Measurements from ENCODE around the gene CDHR2.
"Not testable (repeated sequence)": the region's sequence is repeated elsewhere in the genome, so short reads cannot be mapped to it uniquely, and the experiment has no call there.

The CDHR2 gene

GRCh38 chr5:176596689-176597416 is 47.7 kb downstream of the CDHR2 start:
- no peak overlapping the region for H3K4me3 ChIP-seq (ENCODE audit: low read depth, low read length)
- no peak for TF ChIP-seq CTCF (IDR thresholded peaks at IDR 0.05; ENCODE audit: low read depth, low read length)

GRCh38 chr5:176597417-176598389 is 48.6 kb downstream of the CDHR2 start:
- no peak for TF ChIP-seq CTCF (IDR thresholded peaks at IDR 0.05; ENCODE audit: low read depth, low read length)
- H3K4me3 ChIP-seq (ENCODE audit: low read depth, low read length), result no peak overlapping the region

GRCh38 chr5:176599749-176600430 is 50.7 kb downstream of the CDHR2 start:
- H3K4me3 ChIP-seq (ENCODE audit: low read depth, low read length), result not testable (repeated sequence)

- no peak for TF ChIP-seq CTCF (IDR thresholded peaks at IDR 0.05; ENCODE audit: low read depth, low read length)
- no peak overlapping the region for H3K4me3 ChIP-seq (ENCODE audit: low read depth, low read length)
These were observed 52.9 kb downstream of the CDHR2 start for GRCh38 chr5:176601901-176602482.

GRCh38 chr5:176603091-176603490 is 53.9 kb downstream of the CDHR2 start:
- TF ChIP-seq CTCF (IDR thresholded peaks at IDR 0.05; ENCODE audit: low read depth, low read length), result no peak
- no peak overlapping the region for H3K4me3 ChIP-seq (ENCODE audit: low read depth, low read length)

GRCh38 chr5:176606032-176606431 is 56.9 kb downstream of the CDHR2 start:
- no peak for TF ChIP-seq CTCF (IDR thresholded peaks at IDR 0.05; ENCODE audit: low read depth, low read length)
- H3K4me3 ChIP-seq (ENCODE audit: low read depth, low read length), result no peak overlapping the region

GRCh38 chr5:176606875-176607274 is 57.7 kb downstream of the CDHR2 start:
- TF ChIP-seq CTCF (IDR thresholded peaks at IDR 0.05; ENCODE audit: low read depth, low read length), result no peak

More at GRCh38 chr5:176606875-176607274, 57.7 kb downstream of the CDHR2 start:
- H3K4me3 ChIP-seq (ENCODE audit: low read depth, low read length), result no peak overlapping the region
